Fibroblast of lung (primary cell): ENCODE data around the gene PRKAG2.

Source experiments
- CTCF ChIP-seq, 2 donors: IDR thresholded peaks in 1 of 2; conservative IDR thresholded peaks in 1 of 2; 1 replicate in 1 of 2; 2 replicates in 1 of 2; pipeline ENCODE4 v1.5.1; 2011 to 2012; ENCODE audit warnings: low read length in 2 of 2, control low read depth in 1 of 2, inconsistent platforms in 1 of 2, low read depth in 1 of 2, mild to moderate bottlenecking in 1 of 2
- EZH2 ChIP-seq: IDR thresholded peaks from 2 replicates; pipeline ENCODE4 v1.5.1; 2012; ENCODE audit warnings: low read length, control low read depth, mild to moderate bottlenecking; ENCODE audit errors: missing control alignments

GRCh38 chr7:151869109-151869428 lies 7.8 kb downstream of the PRKAG2 start:
- TF ChIP-seq EZH2: no peak
- TF ChIP-seq CTCF (conservative IDR thresholded peaks at IDR 0.05 in 1 of 2, IDR thresholded peaks at IDR 0.05 in 1 of 2; ENCODE audit: low read depth in 1 of 2, low read length in 2 of 2): no peak
